CD4-positive, alpha-beta T cell treated with Interleukin-12 subunit alpha and Interleukin-12 subunit beta, for 1 hour (primary cell): Measurements from ENCODE around the gene KLHDC7B.

Experiments used
- DNase-seq: peaks from one replicate; pipeline ENCODE4 v3.0.0-alpha.2; 2020

Gene KLHDC7B

GRCh38 chr22:50600538-50600937 lies 54.8 kb downstream of the KLHDC7B start, which contains the start of gene MAPK8IP2:
TSS of gene MAPK8IP2 (plus strand) at chr22:50600793. CDS start at chr22:50600819, 26 bp downstream.
- no peak for DNase-seq
